Measurements from ENCODE around the gene TIGD1. TPM values are rescaled to one million over a fixed set of nuclear protein-coding genes. Genes with fewer than 3 reads are reported as not detected.

Gene TIGD1
- total RNA-seq, 5 donors from 2014 or later (not counting 1 experiment from before 2014, with no cell fraction given), result 15.6 to 20.4 (median 16.9) TPM

GRCh38 chr2:232512602-232513001 lies 37.8 kb downstream of the TIGD1 start:
- no peaks in the 10 kb centered on the region for H3K4me1 Mint-ChIP-seq
- H3K27me3 ChIP-seq (replicated peaks in 1 of 2; ENCODE audit: control insufficient read depth in 2 of 2, extremely low read depth in 1 of 2, insufficient read depth in 2 of 2, low read length in 1 of 2), result peaks cover 0 to 27% of the 10 kb centered on the region in 2 experiments
- no peak overlapping the region for H3K27ac Mint-ChIP-seq
- no peaks in the 10 kb centered on the region for H3K36me3 Mint-ChIP-seq
- no peak for ATAC-seq (replicated peaks in 1 of 4)
- H3K36me3 ChIP-seq (ENCODE audit: control insufficient read depth in 2 of 2, extremely low read depth in 1 of 2, insufficient read depth in 1 of 2, low read length in 1 of 2), result no peaks in the 10 kb centered on the region
- no peak overlapping the region for H3K27ac ChIP-seq (ENCODE audit: low read length)
- peaks cover 11 to 20% of the 10 kb centered on the region in 2 donors for H3K27me3 Mint-ChIP-seq
- H3K9me3 ChIP-seq, result no peaks in the 10 kb centered on the region
- CTCF ChIA-PET, result no interaction called here
- H3K4me1 ChIP-seq (ENCODE audit: control insufficient read depth in 1 of 2, extremely low read depth in 1 of 2, insufficient read depth in 2 of 2, low read length in 2 of 2), result no peaks in the 10 kb centered on the region
- H3K9me3 Mint-ChIP-seq, result no peaks in the 10 kb centered on the region
- 97% methylated on average over 5 of the region's 10 CpGs for WGBS (ENCODE audit: insufficient coverage)
- POLR2A ChIA-PET, result no interaction called here
- DNase-seq, result no peak
- no peak overlapping the region for H3K4me3 Mint-ChIP-seq
- H3K4me3 ChIP-seq (ENCODE audit: control insufficient read depth in 1 of 2, extremely low read depth in 1 of 2, low read length in 1 of 2), result no peak overlapping the region

GRCh38 chr2:232511336-232511890 lies 38.9 kb downstream of the TIGD1 start:
- CTCF ChIA-PET, result no interaction called here
- H3K4me1 Mint-ChIP-seq, result no peaks in the 10 kb centered on the region

GRCh38 chr2:232508251-232508650 lies 42.1 kb downstream of the TIGD1 start:
- H3K27me3 Mint-ChIP-seq, result peaks cover 31 to 44% of the 10 kb centered on the region in 2 donors
- no peaks in the 10 kb centered on the region for H3K9me3 ChIP-seq
- H3K36me3 ChIP-seq (ENCODE audit: control insufficient read depth in 2 of 2, extremely low read depth in 1 of 2, insufficient read depth in 1 of 2, low read length in 1 of 2), result no peaks in the 10 kb centered on the region
- POLR2A ChIA-PET, result no interaction called here
- H3K27ac Mint-ChIP-seq, result no peak overlapping the region
- no peaks in the 10 kb centered on the region for H3K36me3 Mint-ChIP-seq
- no peak overlapping the region for H3K27ac ChIP-seq (ENCODE audit: low read length)
- CTCF ChIA-PET, result no interaction called here
- no CpG with 5 or more reads among the region's 7 CpGs for WGBS (ENCODE audit: insufficient coverage)
- peaks cover 3 to 59% of the 10 kb centered on the region in 2 experiments for H3K27me3 ChIP-seq (replicated peaks in 1 of 2; ENCODE audit: control insufficient read depth in 2 of 2, extremely low read depth in 1 of 2, insufficient read depth in 2 of 2, low read length in 1 of 2)
- no peak overlapping the region for H3K4me3 ChIP-seq (ENCODE audit: control insufficient read depth in 1 of 2, extremely low read depth in 1 of 2, low read length in 1 of 2)
- H3K4me3 Mint-ChIP-seq, result no peak overlapping the region
- ATAC-seq (replicated peaks in 1 of 4) (no peak), DNase-seq (no peak)
- H3K4me1 Mint-ChIP-seq, result peaks cover 0 to 8% (median 3%) of the 10 kb centered on the region in 3 donors
- no peaks in the 10 kb centered on the region for H3K9me3 Mint-ChIP-seq
- H3K4me1 ChIP-seq (ENCODE audit: control insufficient read depth in 1 of 2, extremely low read depth in 1 of 2, insufficient read depth in 2 of 2, low read length in 2 of 2), result peaks cover 0 to 5% of the 10 kb centered on the region in 2 experiments

More at GRCh38 chr2:232511336-232511890, 38.9 kb downstream of the TIGD1 start:
- H3K9me3 Mint-ChIP-seq, result no peaks in the 10 kb centered on the region
- Histone ChIP-seq H3K4me3 (ENCODE audit: control insufficient read depth in 1 of 2, extremely low read depth in 1 of 2, low read length in 1 of 2) (no peak overlapping the region), H3K4me1 (ENCODE audit: control insufficient read depth in 1 of 2, extremely low read depth in 1 of 2, insufficient read depth in 2 of 2, low read length in 2 of 2) (no peaks in the 10 kb centered on the region), H3K36me3 (ENCODE audit: control insufficient read depth in 2 of 2, extremely low read depth in 1 of 2, insufficient read depth in 1 of 2, low read length in 1 of 2) (no peaks in the 10 kb centered on the region), H3K27ac (ENCODE audit: low read length) (no peak overlapping the region), H3K9me3 (no peaks in the 10 kb centered on the region), H3K27me3 (replicated peaks in 1 of 2; ENCODE audit: control insufficient read depth in 2 of 2, extremely low read depth in 1 of 2, insufficient read depth in 2 of 2, low read length in 1 of 2) (peaks cover 0 to 33% of the 10 kb centered on the region in 2 experiments)
- no peak overlapping the region for H3K27ac Mint-ChIP-seq
- no peak for ATAC-seq (replicated peaks in 1 of 4)
- POLR2A ChIA-PET, result no interaction called here
- WGBS (ENCODE audit: insufficient coverage), result 71% methylated on average over 9 of the region's 11 CpGs
- peaks cover 16 to 18% of the 10 kb centered on the region in 2 donors for H3K27me3 Mint-ChIP-seq
- no peak for DNase-seq
- no peak overlapping the region for H3K4me3 Mint-ChIP-seq
- H3K36me3 Mint-ChIP-seq, result no peaks in the 10 kb centered on the region

- ChIA-PET CTCF (interaction anchor here in 1 of 2 donors (0.6 kb wide), 1 partner anchor 14 kb away, joined by 3 read pairs; no protein-coding TSS in a partner anchor), POLR2A (no interaction called here)
- H3K9me3 Mint-ChIP-seq, result no peaks in the 10 kb centered on the region
- no peak overlapping the region for H3K27ac ChIP-seq (ENCODE audit: low read length)
- DNase-seq (no peak), ATAC-seq (replicated peaks in 1 of 4) (no peak)
- no peaks in the 10 kb centered on the region for H3K9me3 ChIP-seq
- WGBS (ENCODE audit: insufficient coverage), result 71% methylated on average over 2 of the region's 4 CpGs
- H3K4me1 Mint-ChIP-seq, result peaks cover 6 to 12% (median 8%) of the 10 kb centered on the region in 3 donors
- no peak overlapping the region for H3K4me3 ChIP-seq (ENCODE audit: control insufficient read depth in 1 of 2, extremely low read depth in 1 of 2, low read length in 1 of 2)
- H3K36me3 ChIP-seq (ENCODE audit: control insufficient read depth in 2 of 2, extremely low read depth in 1 of 2, insufficient read depth in 1 of 2, low read length in 1 of 2), result no peaks in the 10 kb centered on the region
- no peak overlapping the region for H3K4me3 Mint-ChIP-seq
- H3K4me1 ChIP-seq (ENCODE audit: control insufficient read depth in 1 of 2, extremely low read depth in 1 of 2, insufficient read depth in 2 of 2, low read length in 2 of 2), result peaks cover 0 to 14% of the 10 kb centered on the region in 2 experiments
- peaks cover 3 to 55% of the 10 kb centered on the region in 2 experiments for H3K27me3 ChIP-seq (replicated peaks in 1 of 2; ENCODE audit: control insufficient read depth in 2 of 2, extremely low read depth in 1 of 2, insufficient read depth in 2 of 2, low read length in 1 of 2)
- H3K27ac Mint-ChIP-seq, result no peak overlapping the region
- no peaks in the 10 kb centered on the region for H3K36me3 Mint-ChIP-seq
- H3K27me3 Mint-ChIP-seq, result peaks cover 37 to 46% of the 10 kb centered on the region in 2 donors
Measured at GRCh38 chr2:232506709-232507108, 43.6 kb downstream of the TIGD1 start.

GRCh38 chr2:232505856-232506255 lies 44.5 kb downstream of the TIGD1 start:
- DNase-seq (no peak), ATAC-seq (replicated peaks in 1 of 4) (no peak)
- H3K27me3 Mint-ChIP-seq, result peaks cover 37 to 54% of the 10 kb centered on the region in 2 donors
- 46% methylated on average over 10 of the region's 10 CpGs for WGBS (ENCODE audit: insufficient coverage)
- POLR2A ChIA-PET, result no interaction called here
- Histone ChIP-seq H3K4me1 (ENCODE audit: control insufficient read depth in 1 of 2, extremely low read depth in 1 of 2, insufficient read depth in 2 of 2, low read length in 2 of 2) (peaks cover 0 to 14% of the 10 kb centered on the region in 2 experiments), H3K36me3 (ENCODE audit: control insufficient read depth in 2 of 2, extremely low read depth in 1 of 2, insufficient read depth in 1 of 2, low read length in 1 of 2) (no peaks in the 10 kb centered on the region), H3K27ac (ENCODE audit: low read length) (no peak overlapping the region), H3K9me3 (no peaks in the 10 kb centered on the region), H3K4me3 (ENCODE audit: control insufficient read depth in 1 of 2, extremely low read depth in 1 of 2, low read length in 1 of 2) (no peak overlapping the region), H3K27me3 (replicated peaks in 1 of 2; ENCODE audit: control insufficient read depth in 2 of 2, extremely low read depth in 1 of 2, insufficient read depth in 2 of 2, low read length in 1 of 2) (peaks cover 3 to 60% of the 10 kb centered on the region in 2 experiments)
- CTCF ChIA-PET, result interaction anchor here in 1 of 2 donors (0.6 kb wide), 1 partner anchor 655 kb away, joined by 3 read pairs; no protein-coding TSS in a partner anchor
- no peak overlapping the region for H3K4me3 Mint-ChIP-seq
- H3K9me3 Mint-ChIP-seq, result no peaks in the 10 kb centered on the region
- peaks cover 6 to 12% (median 8%) of the 10 kb centered on the region in 3 donors for H3K4me1 Mint-ChIP-seq
- H3K36me3 Mint-ChIP-seq, result no peaks in the 10 kb centered on the region
- H3K27ac Mint-ChIP-seq, result no peak overlapping the region

- peaks cover 3 to 73% of the 10 kb centered on the region in 2 experiments for H3K27me3 ChIP-seq (replicated peaks in 1 of 2; ENCODE audit: control insufficient read depth in 2 of 2, extremely low read depth in 1 of 2, insufficient read depth in 2 of 2, low read length in 1 of 2)
- H3K36me3 Mint-ChIP-seq, result no peaks in the 10 kb centered on the region
- H3K4me1 ChIP-seq (ENCODE audit: control insufficient read depth in 1 of 2, extremely low read depth in 1 of 2, insufficient read depth in 2 of 2, low read length in 2 of 2), result peaks cover 0 to 14% of the 10 kb centered on the region in 2 experiments
- ATAC-seq (replicated peaks in 1 of 4) (no peak), DNase-seq (no peak)
- H3K9me3 ChIP-seq, result no peaks in the 10 kb centered on the region
- no peak overlapping the region for H3K27ac Mint-ChIP-seq
- no peaks in the 10 kb centered on the region for H3K9me3 Mint-ChIP-seq
- no peak overlapping the region for H3K4me3 ChIP-seq (ENCODE audit: control insufficient read depth in 1 of 2, extremely low read depth in 1 of 2, low read length in 1 of 2)
- 100% methylated on average over 1 of the region's 2 CpGs for WGBS (ENCODE audit: insufficient coverage)
- POLR2A ChIA-PET, result no interaction called here
- CTCF ChIA-PET, result no interaction called here
- no peak overlapping the region for H3K27ac ChIP-seq (ENCODE audit: low read length)
- H3K4me1 Mint-ChIP-seq, result peaks cover 6 to 12% (median 8%) of the 10 kb centered on the region in 3 donors
- no peaks in the 10 kb centered on the region for H3K36me3 ChIP-seq (ENCODE audit: control insufficient read depth in 2 of 2, extremely low read depth in 1 of 2, insufficient read depth in 1 of 2, low read length in 1 of 2)
- H3K4me3 Mint-ChIP-seq, result peak overlapping the region in 1 of 3 donors; percentile 75
- peaks cover 38 to 65% of the 10 kb centered on the region in 2 donors for H3K27me3 Mint-ChIP-seq
Measured at GRCh38 chr2:232504438-232504837, 45.9 kb downstream of the TIGD1 start.
